ENCODE results near the gene SNRNP200.
"Not testable (repeated sequence)": the region's sequence is repeated elsewhere in the genome, so short reads cannot be mapped to it uniquely, and the experiment has no call there.

The SNRNP200 gene

DNA sequence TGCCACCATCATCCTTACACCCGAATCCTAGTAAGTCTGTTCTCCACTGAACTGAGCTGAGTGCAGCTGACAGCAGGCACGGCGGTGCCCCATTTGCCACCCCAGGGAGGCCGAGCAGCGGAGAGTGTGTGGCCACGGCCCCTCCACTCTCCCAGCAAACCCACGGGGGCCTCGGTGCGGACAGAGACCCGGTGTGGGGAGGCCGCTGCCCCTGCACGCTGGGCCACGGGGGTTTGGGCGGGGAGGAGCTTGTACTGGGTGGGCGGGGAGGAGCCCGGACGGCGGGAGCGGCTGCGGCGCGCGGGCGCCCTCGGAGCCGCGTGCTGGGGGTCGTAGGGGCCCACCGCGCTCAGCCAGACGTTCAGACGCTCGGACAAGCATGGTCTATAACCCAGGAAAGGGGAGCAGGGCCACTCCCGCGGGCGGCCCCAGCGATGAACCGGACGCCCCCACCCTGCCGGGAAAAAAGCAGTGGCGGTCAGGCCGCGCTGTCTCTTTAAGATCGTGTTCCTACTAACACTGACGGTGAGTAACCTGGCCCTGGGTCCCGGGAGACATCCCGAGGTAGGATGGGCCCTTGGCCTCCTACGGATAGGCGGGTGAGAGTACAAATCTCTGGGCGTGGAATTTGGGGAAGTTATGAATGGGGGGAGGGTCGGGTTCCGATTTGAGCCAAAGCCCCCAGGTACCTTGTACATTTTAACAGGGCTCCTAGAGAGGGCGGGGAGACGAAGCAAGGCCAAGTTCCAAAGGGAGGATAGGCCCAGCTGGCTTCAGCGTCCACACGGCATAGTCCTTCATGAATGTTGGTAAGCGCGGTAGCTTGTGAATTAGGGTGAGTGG, 19.9 kb upstream of the SNRNP200 start, which contains the start of gene ITPRIPL1:
ITPRIPL1 (plus strand) TSS at position 277 of the 843 bp plus-strand sequence; CDS start at position 800, 523 bp downstream.
- DNase-seq (ENCODE audit: low read depth, low spot score) = peak; percentile 42

DNA sequence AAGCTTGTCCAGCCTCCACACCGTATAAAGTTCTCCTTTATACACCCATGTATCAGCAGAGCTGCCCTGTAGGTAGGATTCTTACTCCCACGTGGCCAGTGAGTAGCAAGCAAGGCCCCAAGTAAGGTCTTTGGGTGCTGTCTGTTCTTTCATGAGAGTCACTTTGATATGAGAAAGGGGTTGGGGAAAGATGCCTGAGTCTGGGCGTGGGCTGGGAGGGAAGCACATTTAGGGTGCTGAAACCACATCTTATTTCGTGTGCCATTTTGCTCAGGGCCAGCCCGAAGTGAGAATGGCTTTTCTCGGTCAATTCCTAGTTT, 19.3 kb upstream of the SNRNP200 start:
- no peak for DNase-seq (ENCODE audit: low read depth, low spot score)

DNA sequence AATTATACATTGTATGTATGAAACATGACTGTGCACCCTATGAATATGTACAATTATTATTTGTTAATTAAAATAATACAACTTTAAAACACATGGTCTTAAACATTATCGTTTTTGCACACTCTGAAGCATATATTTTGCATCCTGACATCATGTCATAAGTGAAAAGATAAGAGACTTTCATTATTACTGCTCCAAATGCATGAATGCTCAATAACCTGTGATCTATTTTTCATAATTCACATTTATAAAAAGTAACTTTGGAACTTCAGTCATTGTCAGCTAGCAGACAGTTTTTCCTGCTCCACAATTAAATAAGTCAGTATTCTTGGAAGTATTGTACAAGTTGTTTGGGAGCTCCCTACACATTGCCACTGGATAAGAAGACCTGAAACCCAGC, 18.5 kb upstream of the SNRNP200 start:
- DNase-seq (ENCODE audit: low read depth, low spot score) = no peak

DNA sequence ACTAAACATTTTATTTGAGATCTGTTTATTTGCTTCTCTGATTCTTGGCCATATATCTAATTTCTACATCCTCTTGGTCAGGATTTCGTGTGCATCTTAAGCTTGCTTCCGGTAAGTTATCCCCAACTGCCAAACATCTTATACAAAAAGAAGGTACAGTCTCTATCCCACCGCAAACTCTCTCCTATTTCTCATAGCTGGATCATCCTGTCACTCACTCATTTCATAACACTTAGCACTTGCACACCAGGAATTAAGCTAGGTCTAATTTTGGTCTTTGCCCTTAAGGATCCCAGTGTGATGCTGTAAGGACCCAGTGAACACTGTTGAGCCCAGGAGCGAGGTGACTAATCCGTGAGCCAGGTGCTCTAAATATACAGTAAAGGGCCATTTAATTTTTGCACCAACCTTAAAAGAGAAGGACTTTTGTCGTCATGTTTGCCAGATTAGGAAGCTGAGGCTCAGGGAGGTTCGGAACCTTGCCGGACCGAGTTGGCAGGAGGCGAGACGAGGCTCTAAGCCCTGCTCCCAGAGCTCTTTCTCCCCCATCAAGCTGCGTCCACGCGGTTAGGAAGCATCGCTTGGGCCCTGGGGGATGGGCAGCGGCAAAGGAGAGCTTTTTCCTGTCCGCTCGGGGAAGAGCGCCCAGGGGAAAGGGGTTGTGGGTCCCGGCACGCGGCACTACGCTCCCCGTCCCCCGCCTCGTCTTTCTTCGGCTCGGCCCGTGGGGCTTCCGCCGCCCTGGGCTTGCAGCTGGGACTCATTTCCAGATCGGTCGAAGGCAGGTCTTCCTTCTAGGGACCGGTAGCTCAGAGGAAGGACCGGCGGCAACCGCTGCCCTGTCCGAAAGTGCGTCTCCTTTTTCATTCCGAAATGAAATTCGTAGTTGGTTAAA, 15.6 kb upstream of the SNRNP200 start:
- peak; percentile 60 for DNase-seq (ENCODE audit: low read depth, low spot score)

DNA sequence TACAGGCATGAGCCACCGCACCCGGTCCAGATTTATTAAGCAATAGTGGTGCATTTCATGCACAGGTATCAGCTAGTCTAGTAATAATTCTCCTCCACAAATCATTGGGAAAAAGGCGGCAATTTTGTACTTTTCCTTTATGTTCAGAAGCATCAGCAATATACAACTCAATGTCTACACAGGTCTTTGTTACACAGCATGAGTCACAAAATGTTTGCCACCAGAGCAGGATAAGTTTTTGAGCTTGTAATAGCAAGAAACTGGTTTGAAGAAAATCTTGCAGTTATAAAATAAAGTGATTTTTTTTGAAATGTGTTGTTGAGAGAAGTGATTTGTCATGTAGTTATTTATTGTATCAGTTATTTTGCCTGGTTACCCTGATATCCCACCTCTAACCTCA, 15.0 kb upstream of the SNRNP200 start:
- no peak for DNase-seq (ENCODE audit: low read depth, low spot score)

DNA sequence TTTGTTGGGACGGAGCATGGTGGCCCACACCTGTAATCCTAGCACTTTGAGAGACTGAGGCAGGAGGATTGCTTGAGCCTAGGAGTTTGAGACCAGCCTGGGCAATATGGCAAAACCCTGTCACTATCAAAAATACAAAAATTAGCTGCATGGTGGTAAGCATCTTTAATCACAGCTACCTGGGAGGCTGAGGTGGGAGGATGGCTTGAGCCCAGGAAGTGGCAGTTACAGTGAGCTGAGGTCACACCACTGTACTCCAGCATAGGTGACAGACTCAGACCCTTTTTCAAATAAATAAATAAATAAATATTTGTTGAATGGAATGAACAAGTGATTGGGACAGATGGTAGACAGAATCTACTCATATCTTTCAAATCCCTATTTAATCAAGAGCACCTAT, 14.1 kb upstream of the SNRNP200 start:
- DNase-seq (ENCODE audit: low read depth, low spot score) = no peak

DNA sequence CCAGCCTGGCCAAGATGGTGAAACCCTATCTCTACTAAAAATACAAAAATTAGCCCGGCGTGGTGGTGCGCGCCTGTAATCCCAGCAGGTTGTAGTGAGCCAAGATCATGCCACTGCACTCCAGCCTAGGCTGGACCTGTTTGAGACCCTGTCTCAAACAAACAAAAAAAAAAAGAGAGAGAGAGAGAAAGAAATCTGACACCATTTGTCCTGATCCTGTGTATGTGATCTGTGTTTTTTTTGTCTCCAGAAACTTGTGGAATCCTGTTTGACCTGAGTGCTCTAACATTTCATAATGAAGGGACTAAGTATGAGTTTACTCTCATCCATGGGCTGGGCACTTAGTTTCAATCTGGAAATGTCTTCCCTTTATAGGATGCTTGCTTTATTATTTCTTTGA, 13.4 kb upstream of the SNRNP200 start:
- DNase-seq (ENCODE audit: low read depth, low spot score) = no peak

DNA sequence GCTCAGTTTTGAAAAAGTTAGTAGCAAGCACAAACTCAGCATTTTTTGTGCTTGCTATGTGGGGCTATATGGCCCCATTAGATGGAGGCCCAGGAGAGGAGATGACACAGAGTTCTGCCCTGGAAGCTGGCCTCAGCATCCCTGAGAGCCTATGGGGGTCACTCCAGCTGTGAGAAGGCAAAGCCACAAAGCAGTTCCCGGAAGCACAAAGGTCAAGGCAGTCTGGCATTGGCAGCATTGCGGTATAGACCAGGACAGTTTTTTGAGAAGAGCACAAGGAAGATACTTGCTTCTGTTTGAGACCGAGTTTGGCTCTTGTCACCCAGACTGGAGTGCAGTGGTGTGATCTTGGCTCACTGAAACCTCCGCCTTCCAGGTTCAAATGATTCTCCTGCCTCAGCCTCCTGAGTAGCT, 12.2 kb upstream of the SNRNP200 start:
- no peak for DNase-seq (ENCODE audit: low read depth, low spot score)

DNA sequence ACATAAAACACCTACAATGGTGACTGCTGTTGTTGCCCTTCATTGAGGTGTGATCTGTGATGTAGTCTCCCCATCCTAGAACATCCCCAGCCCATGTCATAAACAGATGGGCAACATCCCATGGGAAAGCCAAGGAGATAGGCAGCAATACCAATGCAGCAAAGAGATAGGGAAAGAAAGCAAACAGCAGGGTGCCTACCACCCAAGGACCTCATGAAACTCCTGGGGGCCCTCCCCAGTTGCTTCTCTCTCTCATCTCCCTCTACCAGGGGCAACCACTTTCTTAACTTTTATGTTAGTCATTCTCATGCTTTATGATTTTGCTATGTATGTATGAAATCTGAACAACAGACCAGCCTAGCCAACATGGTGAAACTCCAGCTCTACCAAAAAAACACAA, 11.7 kb upstream of the SNRNP200 start:
- no peak for DNase-seq (ENCODE audit: low read depth, low spot score)

DNA sequence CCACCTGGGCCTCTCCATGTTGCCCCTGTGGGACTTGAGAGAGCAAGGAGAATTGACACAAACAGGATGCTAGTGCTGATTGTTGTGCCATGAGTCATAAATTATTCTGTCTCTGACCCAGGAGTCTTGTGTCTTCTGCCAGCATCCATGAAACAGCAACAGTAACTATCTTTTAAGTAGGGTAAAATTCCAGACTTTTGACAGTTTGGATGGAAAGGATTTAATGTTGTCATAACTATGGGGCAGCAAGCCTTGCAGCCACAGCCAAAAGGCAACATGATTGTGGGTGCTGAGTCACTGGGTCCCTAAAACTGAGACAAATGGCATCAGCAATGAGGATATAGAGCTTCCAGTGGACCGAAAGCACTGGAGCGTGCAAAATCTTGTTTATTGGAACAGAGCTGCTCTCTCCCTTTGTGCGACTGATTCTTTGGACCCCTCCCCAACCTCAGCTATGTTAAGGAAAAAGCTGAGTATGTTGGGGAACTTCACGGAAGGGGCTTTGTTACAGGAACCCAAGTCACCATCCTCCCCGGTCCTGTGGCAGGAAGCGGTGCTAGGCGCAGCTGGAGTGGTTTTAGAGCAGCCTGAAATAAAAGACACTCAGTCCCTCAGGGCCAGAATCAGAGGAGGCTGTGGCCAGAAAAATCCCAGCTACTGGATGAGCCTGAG, 10.2 kb upstream of the SNRNP200 start:
- DNase-seq (ENCODE audit: low read depth, low spot score) = no peak

DNA sequence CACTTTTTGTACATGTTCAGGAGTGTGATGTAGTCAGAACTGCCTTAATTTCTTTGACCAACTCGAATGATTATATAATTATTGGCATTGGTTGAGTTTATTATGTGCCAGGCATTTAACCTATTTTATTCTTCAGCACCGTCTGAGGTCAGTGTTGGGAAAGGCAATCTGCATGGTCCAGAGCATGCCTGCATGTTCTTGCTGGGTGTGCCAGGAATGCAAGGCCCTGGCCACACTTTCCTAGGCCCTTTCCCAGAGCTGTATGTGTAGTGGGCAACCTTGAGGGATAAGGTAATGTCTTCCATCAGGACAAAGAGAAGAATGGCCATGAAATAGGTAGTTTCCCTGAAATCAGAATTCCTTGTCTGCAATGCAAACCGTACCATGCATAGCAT, 9.7 kb upstream of the SNRNP200 start:
- no peak for DNase-seq (ENCODE audit: low read depth, low spot score)

DNA sequence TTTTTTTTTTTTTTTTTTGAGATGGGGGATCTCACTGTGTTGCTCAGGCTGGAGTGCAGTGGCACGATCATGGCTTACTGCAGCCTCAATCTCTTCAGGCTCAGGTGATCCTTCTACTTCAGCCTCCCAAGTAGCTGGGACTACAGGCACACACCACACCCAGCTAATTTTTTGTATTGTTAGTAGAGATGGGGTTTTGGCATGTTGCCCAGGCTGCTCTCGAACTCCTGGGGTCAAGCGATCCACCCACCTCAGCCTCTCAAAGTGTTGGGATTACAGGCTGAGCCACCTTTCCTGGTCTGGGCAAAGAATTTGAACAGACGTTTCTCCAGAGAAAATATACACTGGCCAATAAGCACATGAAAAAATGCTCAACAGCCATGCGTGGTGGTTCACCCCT, 2.9 kb upstream of the SNRNP200 start:
- DNase-seq (ENCODE audit: low read depth, low spot score) = no peak

DNA sequence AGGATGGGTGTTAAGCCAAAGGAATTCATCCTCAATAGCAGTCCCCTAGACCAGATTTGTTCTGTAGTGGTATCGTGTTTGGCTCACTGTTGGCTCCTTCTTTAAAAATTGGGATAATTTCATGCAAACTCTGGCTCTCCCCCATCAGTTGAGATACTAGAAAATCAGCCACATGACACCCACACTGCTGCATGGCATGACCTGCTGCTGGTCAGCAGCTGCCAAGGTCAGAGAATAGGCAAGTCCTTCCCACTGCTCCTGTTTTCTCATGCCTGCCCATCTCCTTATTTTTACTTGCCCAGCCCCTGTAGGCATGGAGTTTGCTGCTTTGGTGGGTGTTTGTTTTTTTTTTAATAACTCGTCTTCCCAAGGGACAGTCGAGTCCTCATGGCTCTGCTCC, 1.0 kb upstream of the SNRNP200 start:
- DNase-seq (ENCODE audit: low read depth, low spot score) = no peak

DNA sequence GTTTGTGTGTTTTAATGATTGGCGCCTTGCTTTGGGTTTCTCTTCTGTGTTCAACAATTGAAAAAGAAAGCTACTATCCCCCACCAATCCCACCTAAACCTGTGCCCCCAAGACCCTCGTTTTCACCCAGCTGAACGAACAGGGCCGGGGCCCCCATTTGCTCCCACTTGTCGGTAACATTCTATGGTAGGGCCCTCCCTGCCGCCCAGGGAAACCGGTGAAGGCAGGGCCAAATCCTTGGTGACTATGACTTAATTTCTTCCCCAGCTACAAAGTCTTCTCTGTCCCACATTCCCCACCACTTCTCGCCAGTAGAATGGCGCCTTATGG, 598 bp upstream of the SNRNP200 start:
- peak; percentile 11 for DNase-seq (ENCODE audit: low read depth, low spot score)

DNA sequence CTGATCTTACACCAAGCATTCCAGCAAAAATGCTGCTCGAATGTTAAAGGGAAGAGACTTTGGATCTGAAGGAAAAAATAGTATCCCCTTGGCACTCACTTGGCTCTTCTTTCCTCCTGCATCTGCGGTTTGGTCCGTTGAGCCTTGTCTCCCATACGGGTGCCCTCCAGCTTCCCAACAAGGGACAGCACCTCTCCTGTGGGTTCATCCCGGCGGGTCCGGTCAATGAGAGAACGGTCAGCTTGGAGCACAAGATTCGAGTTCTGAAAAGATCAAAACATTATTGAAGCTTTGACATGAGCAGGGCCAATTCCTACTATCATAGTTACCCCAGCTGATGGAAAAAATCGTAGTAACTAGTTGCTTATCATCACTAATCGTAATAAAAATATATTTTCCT, 740 bp downstream of the SNRNP200 start:
- DNase-seq (ENCODE audit: low read depth, low spot score) = no peak

DNA sequence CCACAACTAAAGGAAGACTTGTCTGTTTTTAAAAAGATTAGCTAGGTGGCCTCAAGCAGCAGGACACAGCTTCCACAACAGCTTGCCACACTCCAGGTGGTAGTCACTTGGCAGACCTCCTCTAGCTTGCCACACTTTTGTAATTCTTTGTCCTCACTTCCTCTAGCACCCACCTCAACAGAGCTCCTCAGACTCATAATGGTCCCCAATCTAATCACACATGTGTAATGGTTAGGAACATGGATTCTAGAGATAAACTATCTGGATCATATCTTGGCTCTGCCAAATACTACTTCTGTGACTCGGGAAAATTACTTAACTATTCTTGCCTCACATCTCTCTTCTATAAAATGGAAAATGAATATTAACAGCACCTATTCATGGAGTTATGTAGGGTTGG, 3.5 kb downstream of the SNRNP200 start:
- no peak for DNase-seq (ENCODE audit: low read depth, low spot score)

DNA sequence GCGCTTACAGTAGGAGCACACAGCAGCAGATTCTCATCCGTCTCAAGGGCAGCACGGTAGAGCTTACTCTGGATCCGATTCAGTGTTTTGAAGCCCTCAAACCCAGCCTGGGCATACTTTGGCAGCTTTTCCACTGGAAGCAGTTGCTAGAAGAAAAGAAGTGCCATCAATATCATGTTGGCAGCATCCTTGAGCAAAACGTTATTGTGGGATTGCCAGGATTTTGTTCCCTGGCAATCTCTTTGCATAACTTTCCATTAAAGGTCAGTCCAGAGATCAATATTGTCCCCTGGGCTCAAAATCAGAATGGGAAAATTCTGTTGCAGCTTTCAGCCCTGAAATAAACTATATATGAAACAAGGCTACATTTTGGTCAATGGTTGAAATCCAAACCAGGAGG, 8.4 kb downstream of the SNRNP200 start:
- no peak for DNase-seq (ENCODE audit: low read depth, low spot score)

DNA sequence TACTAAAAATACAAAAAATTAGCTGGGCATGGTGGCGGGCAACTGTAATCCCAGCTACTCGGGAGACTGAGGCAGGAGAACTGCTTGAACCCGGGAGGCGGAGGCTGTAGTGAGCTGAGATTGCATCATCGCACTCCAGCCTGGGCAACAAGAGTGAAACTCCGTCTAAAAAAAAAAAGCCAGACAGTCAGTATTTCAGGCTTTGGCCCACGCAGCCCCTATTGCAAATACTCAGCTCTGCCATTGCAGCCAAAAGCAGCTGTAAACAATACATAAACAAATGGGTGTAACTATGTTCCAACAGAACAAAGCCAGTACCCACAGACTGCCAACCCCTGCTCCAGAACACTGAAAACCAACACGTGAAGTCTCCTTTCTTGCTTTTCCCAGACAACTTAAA, 11.1 kb downstream of the SNRNP200 start:
- DNase-seq (ENCODE audit: low read depth, low spot score) = not testable (repeated sequence)

DNA sequence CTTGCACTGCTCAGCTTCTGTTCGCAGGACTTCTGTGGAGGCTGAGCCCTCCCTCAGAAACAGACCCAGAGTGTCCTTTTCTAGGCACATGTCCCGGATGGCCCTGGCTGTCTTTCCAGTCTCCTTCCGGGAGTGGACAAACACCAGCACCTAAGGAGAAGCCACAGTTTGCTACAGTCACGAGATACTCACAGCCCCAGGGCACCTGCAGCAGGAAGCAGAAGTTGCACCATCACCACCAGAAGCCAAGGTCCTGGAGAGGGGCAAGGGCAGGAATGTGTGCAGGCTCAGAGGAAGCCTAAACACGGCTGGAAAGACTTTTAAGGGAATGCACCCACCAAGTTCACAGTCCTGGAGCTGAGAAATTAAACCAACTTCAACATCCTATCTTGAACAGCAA, 13.6 kb downstream of the SNRNP200 start:
- no peak for DNase-seq (ENCODE audit: low read depth, low spot score)

DNA sequence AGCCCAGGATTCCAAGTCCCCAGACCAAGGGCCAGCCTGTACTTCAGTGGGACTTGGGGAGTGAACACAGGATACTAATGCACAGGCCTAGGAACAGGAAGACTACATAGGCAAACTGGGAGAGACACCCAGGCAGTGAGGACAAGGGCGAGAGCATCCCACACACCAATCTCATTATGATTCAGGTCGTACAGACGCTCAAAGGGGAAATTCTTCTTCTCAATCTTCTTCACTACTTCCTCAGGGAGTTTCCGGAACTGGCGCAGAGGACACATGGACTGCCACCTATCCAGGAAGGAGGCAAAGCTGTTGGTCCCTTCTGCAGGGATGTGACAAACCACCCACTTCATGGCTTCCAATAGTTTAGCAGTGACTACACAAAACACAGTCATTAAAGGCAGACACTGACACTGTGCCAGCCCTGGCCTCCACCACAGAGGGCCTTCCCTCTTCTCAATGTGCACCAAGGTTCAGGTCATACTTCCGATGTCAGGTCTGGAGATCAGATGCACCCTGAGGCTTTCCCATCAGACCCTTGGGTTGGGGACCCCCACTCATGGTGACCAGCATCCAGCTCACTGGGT, 18.0 kb downstream of the SNRNP200 start:
- no peak for DNase-seq (ENCODE audit: low read depth, low spot score)

DNA sequence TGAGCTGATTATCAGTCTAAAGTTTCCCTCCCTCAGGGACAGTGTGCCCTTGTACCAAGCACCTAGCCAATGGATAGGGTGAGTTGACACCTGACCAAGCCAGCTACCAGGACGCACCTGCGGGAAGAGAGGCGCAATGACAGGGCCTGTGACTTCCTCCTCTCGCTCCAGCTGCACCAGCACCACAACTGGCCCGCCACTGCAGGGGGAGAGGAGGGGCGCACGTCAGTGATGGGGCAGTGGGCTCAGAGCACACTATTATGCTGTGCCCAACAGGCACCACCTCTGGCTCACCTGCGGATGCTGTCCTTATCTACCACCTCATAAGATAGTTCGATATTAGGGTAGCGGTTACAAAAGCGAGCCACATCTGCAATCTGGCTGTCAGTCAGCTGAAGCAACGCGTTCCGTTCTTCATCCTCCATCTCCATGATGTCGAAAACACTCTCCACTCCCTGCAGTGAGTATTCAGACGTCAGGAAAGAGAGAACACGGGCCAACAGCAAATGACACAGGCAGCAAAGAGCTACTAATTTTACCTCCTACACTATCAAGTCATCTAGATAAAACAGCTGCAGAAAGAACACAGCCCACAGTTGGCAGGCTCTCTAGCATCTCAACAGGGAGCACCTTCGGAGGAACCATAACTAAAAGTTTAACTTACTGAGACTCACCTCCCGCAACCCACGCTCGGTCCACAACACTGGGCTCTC, 28.4 kb downstream of the SNRNP200 start:
- no peak for DNase-seq (ENCODE audit: low read depth, low spot score)

Measured in ELF-1 (cell line).